Measurements from ENCODE around the gene IPP.

IPP gene

GRCh38 chr1:45659222-45659621, 91.2 kb downstream of the IPP start:
- H3K4me3 ChIP-seq (ENCODE audit: low read depth, low read length), result no peak overlapping the region
- DNase-seq (ENCODE audit: low read depth), result no peak
- TF ChIP-seq CTCF (IDR thresholded peaks at IDR 0.05; ENCODE audit: low read depth, low read length, missing control alignments), result no peak

- no peak for DNase-seq (ENCODE audit: low read depth)
- no peak overlapping the region for H3K4me3 ChIP-seq (ENCODE audit: low read depth, low read length)
- no peak for TF ChIP-seq CTCF (IDR thresholded peaks at IDR 0.05; ENCODE audit: low read depth, low read length, missing control alignments)
Observed at GRCh38 chr1:45658171-45658570, 92.3 kb downstream of the IPP start.

- DNase-seq (ENCODE audit: low read depth), result no peak
- TF ChIP-seq CTCF (IDR thresholded peaks at IDR 0.05; ENCODE audit: low read depth, low read length, missing control alignments), result no peak
- no peak overlapping the region for H3K4me3 ChIP-seq (ENCODE audit: low read depth, low read length)
Observed at GRCh38 chr1:45656573-45657226, 93.8 kb downstream of the IPP start.

- no peak for DNase-seq (ENCODE audit: low read depth)
- TF ChIP-seq CTCF (IDR thresholded peaks at IDR 0.05; ENCODE audit: low read depth, low read length, missing control alignments), result no peak
- no peak overlapping the region for H3K4me3 ChIP-seq (ENCODE audit: low read depth, low read length)
Observed at GRCh38 chr1:45654540-45655280, 95.7 kb downstream of the IPP start.

Measured in GM12864 (cell line).